ENCODE results near the gene DDX27. TPM values are rescaled to one million over a fixed set of nuclear protein-coding genes. Genes with fewer than 3 reads are reported as not detected.
"Not testable (repeated sequence)": the region's sequence is repeated elsewhere in the genome, so short reads cannot be mapped to it uniquely, and the experiment has no call there.

DDX27 gene
- total RNA-seq, 2 donors from 2014 or later, result 13.3 to 19.0 TPM

- DNase-seq (no peak), ATAC-seq (no peak)
- intact Hi-C loops (cut with DNase I), result no loop called here
Observed at GRCh38 chr20:49199729-49200293, 19.4 kb upstream of the DDX27 start.

- DNase-seq, result no peak
- ATAC-seq, result no peak
- intact Hi-C loops (cut with DNase I), result no loop called here
Observed at GRCh38 chr20:49203011-49203410, 16.2 kb upstream of the DDX27 start.

- intact Hi-C loops (cut with DNase I), result no loop called here
- DNase-seq (no peak), ATAC-seq (no peak)
Observed at GRCh38 chr20:49203746-49204145, 15.5 kb upstream of the DDX27 start.

DNA sequence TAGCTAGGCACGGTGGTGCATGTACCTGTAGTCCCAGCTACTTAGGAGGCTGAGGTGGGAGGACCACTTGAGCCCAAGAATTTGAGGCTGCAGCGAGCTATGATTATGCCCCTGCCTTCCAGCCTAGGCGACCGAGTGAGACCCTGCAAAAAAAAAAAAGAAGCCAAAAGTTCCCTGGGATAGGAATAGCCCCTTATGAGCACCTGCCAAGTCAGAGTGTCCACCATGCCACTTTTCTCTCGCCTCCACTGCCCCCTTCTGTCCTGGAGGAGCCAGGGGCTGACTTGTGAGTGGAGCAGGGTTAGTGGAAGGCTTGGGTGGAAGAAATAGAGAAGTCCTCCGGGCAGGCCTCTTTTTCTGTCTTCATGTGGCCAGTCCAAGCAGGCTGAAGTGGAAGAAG is 12.1 kb upstream of the DDX27 start:
- ATAC-seq (no peak), DNase-seq (no peak)
- intact Hi-C loops (cut with DNase I), result no loop called here

- DNase-seq (no peak), ATAC-seq (no peak)
- intact Hi-C loops (cut with DNase I), result no loop called here
Observed at GRCh38 chr20:49210101-49210756, 9.0 kb upstream of the DDX27 start.

GRCh38 chr20:49210757-49211110 is 8.5 kb upstream of the DDX27 start:
- DNase-seq, result no peak
- intact Hi-C loops (cut with DNase I), result no loop called here
- ATAC-seq, result no peak

DNA sequence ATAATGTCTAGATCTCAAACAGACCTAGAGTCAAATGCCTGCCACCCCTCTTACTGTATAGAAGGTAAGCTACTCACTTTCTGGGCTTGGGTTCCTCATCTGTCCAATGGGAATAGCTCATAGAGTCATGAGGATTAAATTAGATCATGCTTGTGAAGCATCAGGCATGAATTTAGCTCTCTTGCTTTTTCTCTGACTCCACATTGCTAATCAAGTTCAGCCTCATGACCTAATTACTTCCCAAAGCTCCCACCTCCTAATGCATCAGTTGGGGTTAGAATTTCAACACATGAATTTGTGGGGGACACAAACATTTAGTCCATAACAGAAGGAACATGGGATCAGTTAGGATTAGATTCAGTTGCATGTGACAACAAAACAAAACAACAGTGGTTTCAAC is 4.6 kb upstream of the DDX27 start:
- intact Hi-C loops (cut with DNase I), result no loop called here
- DNase-seq (no peak), ATAC-seq (no peak)

- intact Hi-C loops (cut with DNase I), result loop anchor here (5.0 kb wide), 2 partner anchors 33 to 83 kb away; no protein-coding TSS in a partner anchor
- no peak for ATAC-seq
Observed at GRCh38 chr20:49215232-49215631, 4.0 kb upstream of the DDX27 start.

GRCh38 chr20:49216991-49217578 is 2.1 kb upstream of the DDX27 start:
- ATAC-seq, result peak; percentile 49 to 61
- intact Hi-C loops (cut with DNase I), result loop anchor here (1.0 to 5.0 kb wide), 3 partner anchors 35 to 85 kb away; no protein-coding TSS in a partner anchor
- peak; percentile 94 for DNase-seq

More at GRCh38 chr20:49215232-49215631, 4.0 kb upstream of the DDX27 start:
- no peak for DNase-seq

GRCh38 chr20:49218739-49219090 is 501 bp upstream of the DDX27 start:
- intact Hi-C loops (cut with DNase I), result loop anchor here (5.0 kb wide), 2 partner anchors 36 to 86 kb away; no protein-coding TSS in a partner anchor
- not testable (repeated sequence) for DNase-seq
- peak in 1 of 2 donors; percentile 7 for ATAC-seq

DNA sequence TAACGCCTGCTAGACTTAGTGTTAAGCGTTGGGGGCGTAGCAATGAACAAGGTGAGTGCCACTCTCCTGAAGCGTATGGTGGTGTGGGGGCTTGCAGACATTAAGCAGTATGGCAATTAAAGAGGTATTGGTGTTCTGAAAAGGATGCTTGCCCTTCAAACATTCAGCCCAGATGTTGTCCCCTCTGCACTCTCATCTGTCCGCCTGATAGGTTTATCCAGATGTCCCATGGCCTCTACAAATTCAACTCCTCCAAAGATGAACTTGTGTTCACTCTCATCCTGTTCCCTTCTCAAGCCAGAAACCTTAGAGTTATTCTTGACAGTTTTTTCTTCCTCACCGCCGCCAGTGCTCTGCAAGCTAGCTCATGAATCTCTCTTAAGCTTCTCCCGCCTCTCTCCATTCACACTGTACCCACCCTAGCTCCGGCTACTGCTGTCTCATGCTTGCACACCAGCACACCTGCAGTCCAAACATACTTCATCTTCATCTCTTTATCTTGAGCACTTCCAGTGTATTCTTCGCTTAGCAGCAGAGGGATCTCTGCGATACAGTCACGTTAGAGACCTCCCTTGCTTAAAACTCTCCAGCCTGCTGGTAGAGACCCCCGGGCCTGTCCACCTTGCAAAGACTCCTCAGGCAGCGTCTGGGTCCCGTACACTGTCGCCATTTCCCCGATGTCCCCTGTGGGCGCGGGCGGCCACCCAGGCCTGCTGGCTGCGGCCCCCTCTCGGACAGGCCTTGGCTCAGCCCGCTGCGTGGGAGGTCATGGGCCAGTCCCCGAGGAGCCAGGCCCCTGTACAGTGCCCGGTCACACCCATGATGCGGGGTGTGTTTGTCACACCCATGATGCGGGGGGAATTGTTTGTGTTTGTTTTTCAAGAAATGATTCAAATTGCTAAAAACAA is 962 bp downstream of the DDX27 start:
- intact Hi-C loops (cut with DNase I), result loop anchor here (5.0 kb wide), 2 partner anchors 38 to 88 kb away; no protein-coding TSS in a partner anchor
- DNase-seq, result no peak
- ATAC-seq, result no peak

DNA sequence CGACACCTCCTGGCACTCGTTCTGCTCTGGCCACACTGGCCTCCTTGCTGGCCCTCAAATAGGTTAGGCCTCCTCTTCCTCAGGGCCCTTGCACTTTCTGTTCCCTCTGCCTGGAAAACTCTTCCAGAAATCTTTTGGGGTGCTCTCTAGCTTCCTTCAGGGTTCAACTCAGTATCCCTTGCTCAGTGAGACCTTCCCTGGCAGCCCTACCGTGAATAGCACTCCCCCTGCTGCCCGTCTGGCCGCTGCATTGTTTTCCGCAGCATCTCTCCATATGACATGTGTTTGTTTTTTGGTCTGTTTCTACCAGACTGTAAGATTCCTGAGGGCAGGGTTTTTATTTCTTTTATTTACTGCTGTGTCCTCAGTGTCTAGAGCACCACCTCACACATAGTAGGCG is 6.7 kb downstream of the DDX27 start:
- no peak for ATAC-seq
- intact Hi-C loops (cut with DNase I), result no loop called here
- DNase-seq, result no peak

DNA sequence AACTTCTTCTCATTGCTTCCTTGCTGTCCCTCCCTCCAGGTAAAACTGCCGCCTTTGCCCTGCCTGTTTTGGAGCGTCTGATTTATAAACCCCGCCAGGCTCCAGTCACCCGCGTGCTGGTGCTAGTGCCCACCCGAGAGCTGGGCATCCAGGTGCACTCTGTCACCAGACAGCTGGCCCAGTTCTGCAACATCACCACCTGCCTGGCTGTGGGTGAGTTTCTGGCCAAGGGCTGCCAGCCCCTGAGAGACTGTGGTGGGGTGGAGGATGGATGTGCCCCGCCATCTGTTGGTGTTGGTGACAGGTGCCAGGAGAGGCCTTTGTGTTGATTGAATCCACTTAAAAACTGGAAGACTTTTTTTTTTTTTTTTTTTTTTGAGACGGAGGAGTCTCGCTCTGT is 9.5 kb downstream of the DDX27 start:
- DNase-seq (no peak), ATAC-seq (no peak)
- intact Hi-C loops (cut with DNase I), result no loop called here

- intact Hi-C loops (cut with DNase I), result no loop called here
- ATAC-seq (no peak), DNase-seq (no peak)
Observed at GRCh38 chr20:49229381-49229780, 10.2 kb downstream of the DDX27 start.

GRCh38 chr20:49230021-49230420 is 10.8 kb downstream of the DDX27 start:
- DNase-seq (no peak), ATAC-seq (no peak)
- intact Hi-C loops (cut with DNase I), result no loop called here

DNA sequence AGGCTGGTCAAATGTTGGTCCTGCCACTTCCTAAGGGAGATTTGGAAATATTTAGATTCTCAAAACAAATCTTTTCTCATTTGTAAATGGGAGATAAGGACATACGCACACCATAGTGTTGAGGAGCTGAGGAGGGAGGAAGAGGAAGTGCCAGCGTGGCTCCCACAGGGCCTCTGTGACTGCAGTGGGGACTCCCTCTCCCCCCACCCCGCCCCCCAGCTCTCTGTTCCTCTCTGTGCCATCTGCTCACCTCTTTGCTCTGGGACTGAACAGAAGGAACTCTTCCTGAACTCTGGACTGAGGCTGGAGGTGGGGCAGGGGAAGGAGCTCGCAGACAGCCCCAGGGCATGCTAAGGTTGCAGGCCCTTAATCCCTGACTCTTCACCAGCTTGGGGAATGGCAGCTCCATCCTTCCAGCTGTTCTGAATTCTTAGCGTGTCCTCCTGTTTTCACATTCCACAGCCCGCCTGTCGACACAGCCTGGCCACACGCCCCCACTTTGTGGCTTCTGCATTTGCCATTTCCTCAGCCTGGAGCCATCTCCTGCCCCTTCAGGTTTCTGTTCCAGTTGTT is 11.4 kb downstream of the DDX27 start:
- peak; percentile 60 to 74 for ATAC-seq
- DNase-seq, result no peak
- intact Hi-C loops (cut with DNase I), result no loop called here

DNA sequence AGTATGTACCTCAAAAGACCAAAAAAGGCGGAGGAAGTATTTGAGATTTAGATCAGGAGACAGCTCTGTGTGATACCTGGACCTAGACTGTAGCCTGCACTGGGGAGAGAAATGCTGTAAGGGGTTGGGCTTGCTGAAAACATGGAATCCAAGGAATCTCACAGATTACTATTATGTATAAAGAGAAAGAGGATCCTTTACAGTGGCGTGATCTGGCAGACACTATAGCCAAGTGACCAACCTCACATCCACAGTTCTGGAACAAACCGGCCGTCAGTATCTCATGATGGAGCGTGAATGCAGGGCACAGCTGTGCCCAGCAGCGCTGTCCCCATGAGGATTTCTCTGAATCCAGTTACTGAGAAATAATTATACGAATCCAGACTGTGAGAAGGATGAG is 12.3 kb downstream of the DDX27 start:
- intact Hi-C loops (cut with DNase I), result no loop called here
- ATAC-seq, result no peak
- no peak for DNase-seq

GRCh38 chr20:49233226-49233625 is 14.0 kb downstream of the DDX27 start:
- ATAC-seq, result no peak
- intact Hi-C loops (cut with DNase I), result no loop called here
- DNase-seq, result no peak

GRCh38 chr20:49234831-49235230 is 15.6 kb downstream of the DDX27 start:
- no peak for ATAC-seq
- DNase-seq, result no peak
- intact Hi-C loops (cut with DNase I), result no loop called here

DNA sequence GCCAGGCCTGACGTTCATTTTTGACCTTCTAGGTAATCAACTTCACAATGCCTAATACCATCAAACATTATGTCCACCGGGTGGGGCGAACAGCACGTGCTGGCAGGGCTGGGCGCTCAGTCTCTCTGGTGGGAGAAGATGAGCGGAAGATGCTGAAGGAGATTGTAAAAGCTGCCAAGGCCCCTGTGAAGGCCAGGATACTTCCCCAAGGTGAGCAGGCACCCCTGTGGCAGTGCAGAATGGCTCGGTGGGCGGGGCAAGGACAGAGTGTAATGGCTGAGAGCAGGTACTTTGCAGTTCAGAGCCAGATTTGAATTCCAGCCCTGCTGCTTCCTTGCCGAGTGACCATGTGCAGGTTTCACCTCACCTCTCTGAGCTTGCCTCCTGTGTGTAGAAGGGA is 17.1 kb downstream of the DDX27 start:
- DNase-seq (no peak), ATAC-seq (no peak)
- intact Hi-C loops (cut with DNase I), result no loop called here

Measured in left cardiac atrium (tissue), 4 donors.